ENCODE measurements around the gene THSD4. TPM values are rescaled to one million over a fixed set of nuclear protein-coding genes. Genes with fewer than 3 reads are reported as not detected.

The THSD4 gene
- total and polyA plus RNA-seq, 9 of the 15 experiments (the other 6 are each of a cell fraction or from before 2014, with no cell fraction given), result 0.04 TPM; not detected in 5

DNA sequence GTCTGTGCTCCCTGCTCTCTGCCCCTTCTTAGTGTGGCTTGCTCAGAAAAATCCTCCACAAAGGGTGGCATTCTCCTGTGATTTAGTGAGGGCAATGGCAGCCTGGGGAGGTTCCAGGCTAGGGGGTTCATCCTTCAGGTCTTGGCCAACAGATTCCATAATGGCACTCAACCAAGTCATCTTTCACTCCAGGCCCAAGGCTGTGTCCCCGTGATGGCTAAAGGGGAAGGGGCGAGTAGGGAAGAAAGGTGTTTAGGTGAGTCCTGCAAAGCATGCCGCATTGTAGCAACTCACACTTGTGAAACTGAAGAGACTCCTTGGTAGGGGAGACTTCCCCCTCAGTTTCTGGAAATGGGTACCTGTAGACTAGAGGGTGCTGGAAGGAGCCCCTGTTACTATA, 105.6 kb downstream of the THSD4 start:
- 0% methylated on average over 3 of the region's 3 CpGs for WGBS (ENCODE audit: insufficient coverage, low coverage, missing lambda C conversion rate)
- in situ Hi-C loops (cut with MboI), result no loop called here
- TF ChIP-seq TBL1XR1 (IDR thresholded peaks at IDR 0.05; ENCODE audit: low read length in 2 of 2), result no peak
- no peak for TF ChIP-seq PML (IDR thresholded peaks at IDR 0.05; ENCODE audit: low read length)
- TF ChIP-seq NONO (IDR thresholded peaks at IDR 0.05; ENCODE audit: low read depth in 2 of 2, low read length in 1 of 2), result no peak
- TF ChIP-seq, protein P1, sequence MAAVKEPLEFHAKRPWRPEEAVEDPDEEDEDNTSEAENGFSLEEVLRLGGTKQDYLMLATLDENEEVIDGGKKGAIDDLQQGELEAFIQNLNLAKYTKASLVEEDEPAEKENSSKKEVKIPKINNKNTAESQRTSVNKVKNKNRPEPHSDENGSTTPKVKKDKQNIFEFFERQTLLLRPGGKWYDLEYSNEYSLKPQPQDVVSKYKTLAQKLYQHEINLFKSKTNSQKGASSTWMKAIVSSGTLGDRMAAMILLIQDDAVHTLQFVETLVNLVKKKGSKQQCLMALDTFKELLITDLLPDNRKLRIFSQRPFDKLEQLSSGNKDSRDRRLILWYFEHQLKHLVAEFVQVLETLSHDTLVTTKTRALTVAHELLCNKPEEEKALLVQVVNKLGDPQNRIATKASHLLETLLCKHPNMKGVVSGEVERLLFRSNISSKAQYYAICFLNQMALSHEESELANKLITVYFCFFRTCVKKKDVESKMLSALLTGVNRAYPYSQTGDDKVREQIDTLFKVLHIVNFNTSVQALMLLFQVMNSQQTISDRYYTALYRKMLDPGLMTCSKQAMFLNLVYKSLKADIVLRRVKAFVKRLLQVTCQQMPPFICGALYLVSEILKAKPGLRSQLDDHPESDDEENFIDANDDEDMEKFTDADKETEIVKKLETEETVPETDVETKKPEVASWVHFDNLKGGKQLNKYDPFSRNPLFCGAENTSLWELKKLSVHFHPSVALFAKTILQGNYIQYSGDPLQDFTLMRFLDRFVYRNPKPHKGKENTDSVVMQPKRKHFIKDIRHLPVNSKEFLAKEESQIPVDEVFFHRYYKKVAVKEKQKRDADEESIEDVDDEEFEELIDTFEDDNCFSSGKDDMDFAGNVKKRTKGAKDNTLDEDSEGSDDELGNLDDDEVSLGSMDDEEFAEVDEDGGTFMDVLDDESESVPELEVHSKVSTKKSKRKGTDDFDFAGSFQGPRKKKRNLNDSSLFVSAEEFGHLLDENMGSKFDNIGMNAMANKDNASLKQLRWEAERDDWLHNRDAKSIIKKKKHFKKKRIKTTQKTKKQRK (IDR thresholded peaks at IDR 0.05; ENCODE audit: borderline replicate concordance, low read depth, low read length), result no peak
- TF ChIP-seq HNRNPLL (IDR thresholded peaks at IDR 0.05; ENCODE audit: low read depth, low read length, poor library complexity, severe bottlenecking), result no peak
- TF ChIP-seq, protein P2, sequence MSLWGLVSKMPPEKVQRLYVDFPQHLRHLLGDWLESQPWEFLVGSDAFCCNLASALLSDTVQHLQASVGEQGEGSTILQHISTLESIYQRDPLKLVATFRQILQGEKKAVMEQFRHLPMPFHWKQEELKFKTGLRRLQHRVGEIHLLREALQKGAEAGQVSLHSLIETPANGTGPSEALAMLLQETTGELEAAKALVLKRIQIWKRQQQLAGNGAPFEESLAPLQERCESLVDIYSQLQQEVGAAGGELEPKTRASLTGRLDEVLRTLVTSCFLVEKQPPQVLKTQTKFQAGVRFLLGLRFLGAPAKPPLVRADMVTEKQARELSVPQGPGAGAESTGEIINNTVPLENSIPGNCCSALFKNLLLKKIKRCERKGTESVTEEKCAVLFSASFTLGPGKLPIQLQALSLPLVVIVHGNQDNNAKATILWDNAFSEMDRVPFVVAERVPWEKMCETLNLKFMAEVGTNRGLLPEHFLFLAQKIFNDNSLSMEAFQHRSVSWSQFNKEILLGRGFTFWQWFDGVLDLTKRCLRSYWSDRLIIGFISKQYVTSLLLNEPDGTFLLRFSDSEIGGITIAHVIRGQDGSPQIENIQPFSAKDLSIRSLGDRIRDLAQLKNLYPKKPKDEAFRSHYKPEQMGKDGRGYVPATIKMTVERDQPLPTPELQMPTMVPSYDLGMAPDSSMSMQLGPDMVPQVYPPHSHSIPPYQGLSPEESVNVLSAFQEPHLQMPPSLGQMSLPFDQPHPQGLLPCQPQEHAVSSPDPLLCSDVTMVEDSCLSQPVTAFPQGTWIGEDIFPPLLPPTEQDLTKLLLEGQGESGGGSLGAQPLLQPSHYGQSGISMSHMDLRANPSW (CRISPR knock-in tag; IDR thresholded peaks at IDR 0.05), result no peak
- TF ChIP-seq, protein P3, sequence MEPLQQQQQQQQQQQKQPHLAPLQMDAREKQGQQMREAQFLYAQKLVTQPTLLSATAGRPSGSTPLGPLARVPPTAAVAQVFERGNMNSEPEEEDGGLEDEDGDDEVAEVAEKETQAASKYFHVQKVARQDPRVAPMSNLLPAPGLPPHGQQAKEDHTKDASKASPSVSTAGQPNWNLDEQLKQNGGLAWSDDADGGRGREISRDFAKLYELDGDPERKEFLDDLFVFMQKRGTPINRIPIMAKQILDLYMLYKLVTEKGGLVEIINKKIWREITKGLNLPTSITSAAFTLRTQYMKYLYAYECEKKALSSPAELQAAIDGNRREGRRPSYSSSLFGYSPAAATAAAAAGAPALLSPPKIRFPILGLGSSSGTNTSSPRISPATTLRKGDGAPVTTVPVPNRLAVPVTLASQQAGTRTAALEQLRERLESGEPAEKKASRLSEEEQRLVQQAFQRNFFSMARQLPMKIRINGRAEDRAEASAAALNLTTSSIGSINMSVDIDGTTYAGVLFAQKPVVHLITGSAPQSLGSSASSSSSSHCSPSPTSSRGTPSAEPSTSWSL (CRISPR knock-in tag; IDR thresholded peaks at IDR 0.05; ENCODE audit: borderline replicate concordance), result no peak
- no peak for TF ChIP-seq NFYB (IDR thresholded peaks at IDR 0.05; ENCODE audit: extremely low read depth, insufficient read length)
- no peak for TF ChIP-seq EGR1 (conservative IDR thresholded peaks at IDR 0.05)
- TF ChIP-seq POU5F1 (IDR thresholded peaks at IDR 0.05; ENCODE audit: borderline replicate concordance, low read depth, low read length, partially characterized antibody), result no peak
- no peak for TF ChIP-seq ZNF431 (CRISPR knock-in tag; IDR thresholded peaks at IDR 0.05)
- TF ChIP-seq, protein P4, sequence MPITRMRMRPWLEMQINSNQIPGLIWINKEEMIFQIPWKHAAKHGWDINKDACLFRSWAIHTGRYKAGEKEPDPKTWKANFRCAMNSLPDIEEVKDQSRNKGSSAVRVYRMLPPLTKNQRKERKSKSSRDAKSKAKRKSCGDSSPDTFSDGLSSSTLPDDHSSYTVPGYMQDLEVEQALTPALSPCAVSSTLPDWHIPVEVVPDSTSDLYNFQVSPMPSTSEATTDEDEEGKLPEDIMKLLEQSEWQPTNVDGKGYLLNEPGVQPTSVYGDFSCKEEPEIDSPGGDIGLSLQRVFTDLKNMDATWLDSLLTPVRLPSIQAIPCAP (CRISPR knock-in tag; IDR thresholded peaks at IDR 0.05; ENCODE audit: borderline replicate concordance), result no peak
- no peak for TF ChIP-seq EP400 (IDR thresholded peaks at IDR 0.05)
- no peak for TF ChIP-seq ZZZ3 (IDR thresholded peaks at IDR 0.05)
- no peak for TF ChIP-seq ZKSCAN3 (CRISPR knock-in tag; IDR thresholded peaks at IDR 0.05)

More for the DNA sequence above, 105.6 kb downstream of the THSD4 start:
- Histone ChIP-seq H3K4me1 (replicated peaks in 1 of 2; ENCODE audit: control insufficient read depth in 2 of 2, insufficient read depth in 2 of 2, low read length in 2 of 2) (no peaks in the 10 kb centered on the region), H3K4me2 (ENCODE audit: insufficient read depth, low read length) (no peak overlapping the region), H2AFZ (ENCODE audit: low read depth, low read length) (no peak overlapping the region), H4K20me1 (replicated peaks; ENCODE audit: control insufficient read depth, insufficient read depth, low read length) (no peaks in the 10 kb centered on the region), H3K9me3 (replicated peaks; ENCODE audit: control insufficient read depth, insufficient read depth, low read depth, low read length) (no peaks in the 10 kb centered on the region), H3K79me2 (ENCODE audit: control insufficient read depth, insufficient read depth, low read length) (no peaks in the 10 kb centered on the region), H3K36me3 (ENCODE audit: control insufficient read depth, insufficient read depth, low read length) (no peaks in the 10 kb centered on the region), H3K9ac (ENCODE audit: insufficient read depth in 1 of 2, low read depth in 2 of 2, low read length in 2 of 2) (no peak overlapping the region), H3K27ac (ENCODE audit: extremely low read depth, low read depth, low read length) (no peak overlapping the region), H3K4me3 (no peak overlapping the region), H3K27me3 (ENCODE audit: control insufficient read depth in 2 of 2, insufficient read depth in 2 of 2, low read length in 2 of 2) (no peaks in the 10 kb centered on the region), H3K9me1 (ENCODE audit: control insufficient read depth, insufficient read depth, low read length) (no peaks in the 10 kb centered on the region)
- ChIA-PET POLR2A (no interaction called here), CTCF (ENCODE audit: low intra/inter-chr PET ratio) (no interaction called here)
- no peak for ATAC-seq
- intact Hi-C loops (cut with micrococcal nuclease), result no loop called here
- BruUV-seq (replicated peaks), result no TSS peak
- FAIRE-seq, result no peak
- DNase-seq (ENCODE audit: extremely low read depth in 1 of 4, low spot score in 3 of 4), result no peak
